Measurements from ENCODE around the gene FPGS. TPM values are rescaled to one million over a fixed set of nuclear protein-coding genes. Genes with fewer than 3 reads are reported as not detected.

The FPGS gene
- polyA plus RNA-seq, 1 of the 3 experiments (the other 2 are of a cell fraction): 82.7 TPM

GRCh38 chr9:127793093-127793708, 9.5 kb upstream of the FPGS start:
- peaks cover 55% of the 10 kb centered on the region for H4K20me1 ChIP-seq (ENCODE audit: insufficient read depth)
- CTCF ChIA-PET: interaction anchor here (0.7 to 2.4 kb wide), 8 partner anchors 9 to 203 kb away, joined by 3 to 26 read pairs (median 5); partner anchors contain the start of genes FPGS and TOR2A
- no peaks in the 10 kb centered on the region for H3K9me3 ChIP-seq
- H3F3A ChIP-seq (replicated peaks; ENCODE audit: insufficient read depth): peaks cover 43% of the 10 kb centered on the region
- 98% methylated on average over 8 of the region's 8 CpGs for WGBS (ENCODE audit: low lambda C conversion rate)
- peaks cover 0 to 6% of the 10 kb centered on the region in 2 experiments; a peak in 1 of 4 replicates for H3K4me1 ChIP-seq (ENCODE audit: control insufficient read depth in 1 of 2, insufficient read depth in 2 of 2, low read depth in 1 of 2, low read length in 1 of 2)
- no peak overlapping the region for H2AFZ ChIP-seq (ENCODE audit: low read depth)
- no peaks in the 10 kb centered on the region for H3K27me3 ChIP-seq (ENCODE audit: insufficient read depth)
- peak; percentile 53 for TF ChIP-seq POLR2AphosphoS5 (IDR thresholded peaks at IDR 0.05; ENCODE audit: low read depth, low read length)
- no peak for TF ChIP-seq USF1 (IDR thresholded peaks at IDR 0.05; ENCODE audit: borderline replicate concordance, low read depth)
- TF ChIP-seq CHD2 (IDR thresholded peaks at IDR 0.05; ENCODE audit: low read length, partially characterized antibody): no peak
- no peak for TF ChIP-seq CTCF (IDR thresholded peaks at IDR 0.05)
- no peak for TF ChIP-seq MEF2A (IDR thresholded peaks at IDR 0.05; ENCODE audit: borderline replicate concordance, low read depth)
- H3K36me3 ChIP-seq (replicated peaks in 1 of 2; ENCODE audit: control insufficient read depth in 1 of 2, insufficient read depth in 2 of 2, low read length in 1 of 2): peaks cover 41 to 46% of the 10 kb centered on the region in 2 experiments
- no peak overlapping the region for H3K4me2 ChIP-seq
- peaks cover 35% of the 10 kb centered on the region for H3K79me2 ChIP-seq (ENCODE audit: insufficient read depth)
- DNase-seq: no peak
- no peak overlapping the region for H3K4me3 ChIP-seq (ENCODE audit: low read depth in 2 of 2, low read length in 1 of 2)
- POLR2A ChIA-PET: interaction anchor here (0.6 to 2.4 kb wide), 9 partner anchors 8 to 525 kb away, joined by 3 to 10 read pairs (median 3); no protein-coding TSS in a partner anchor
- no peak overlapping the region for H3K9ac ChIP-seq
- H3K27ac ChIP-seq (ENCODE audit: low read depth in 2 of 2, low read length in 1 of 2): no peak overlapping the region; a peak in 1 of 4 replicates
- H3K9me2 ChIP-seq: no peaks in the 10 kb centered on the region

DNA sequence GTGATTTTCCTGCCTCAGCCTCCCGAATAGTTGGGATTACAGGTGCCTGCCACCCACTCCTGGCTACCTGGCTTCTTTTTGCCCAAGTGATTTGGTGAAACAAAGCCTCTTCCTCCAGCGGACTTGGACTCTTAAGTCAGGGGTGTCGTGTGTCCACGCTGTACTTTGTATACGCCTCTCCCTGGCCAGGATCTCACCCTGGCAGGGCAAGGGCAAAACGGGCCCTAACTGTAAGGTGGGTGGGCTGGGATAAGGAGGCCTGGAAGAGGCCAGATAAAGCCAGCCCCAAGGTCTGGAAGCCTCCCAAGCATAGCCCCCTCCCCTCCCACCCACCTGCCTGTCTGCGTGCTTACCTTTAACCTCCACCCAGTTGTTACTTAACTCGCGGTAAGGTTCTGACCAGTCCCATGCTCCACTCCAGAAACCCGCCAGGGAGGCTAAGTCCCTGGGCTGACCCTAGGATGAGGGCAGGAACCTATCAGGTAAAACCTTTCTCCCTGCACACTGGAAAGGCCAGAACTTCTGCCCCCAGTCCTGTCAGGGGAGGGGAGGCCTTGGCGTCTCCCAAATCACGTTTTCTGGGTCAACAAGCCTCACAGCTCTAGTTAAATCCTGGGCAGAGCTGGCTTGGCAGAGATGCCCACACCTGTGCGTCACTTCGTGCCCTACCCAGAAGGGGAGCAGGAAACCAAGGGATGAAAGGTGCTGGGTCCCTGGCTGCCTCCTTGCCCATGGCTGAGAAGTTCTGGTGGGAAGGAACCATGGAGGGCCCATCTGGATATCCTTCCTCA, 8.5 kb upstream of the FPGS start:
- no peak overlapping the region for H2AFZ ChIP-seq (ENCODE audit: low read depth)
- peaks cover 43% of the 10 kb centered on the region for H3F3A ChIP-seq (replicated peaks; ENCODE audit: insufficient read depth)
- no peak overlapping the region; a peak in 1 of 4 replicates for H3K27ac ChIP-seq (ENCODE audit: low read depth in 2 of 2, low read length in 1 of 2)
- no peak overlapping the region for H3K4me3 ChIP-seq (ENCODE audit: low read depth in 2 of 2, low read length in 1 of 2)
- no peaks in the 10 kb centered on the region for H3K27me3 ChIP-seq (ENCODE audit: insufficient read depth)
- peaks cover 45% of the 10 kb centered on the region for H4K20me1 ChIP-seq (ENCODE audit: insufficient read depth)
- 94% methylated on average over 11 of the region's 14 CpGs for WGBS (ENCODE audit: low lambda C conversion rate)
- DNase-seq: no peak
- H3K9me3 ChIP-seq: no peaks in the 10 kb centered on the region
- CTCF ChIA-PET: interaction anchor here (0.8 to 1.6 kb wide), 3 partner anchors 30 to 76 kb away, joined by 3 to 4 read pairs (median 4); partner anchors contain the start of gene TOR2A
- peaks cover 31 to 37% of the 10 kb centered on the region in 2 experiments for H3K36me3 ChIP-seq (replicated peaks in 1 of 2; ENCODE audit: control insufficient read depth in 1 of 2, insufficient read depth in 2 of 2, low read length in 1 of 2)
- H3K79me2 ChIP-seq (ENCODE audit: insufficient read depth): peaks cover 26% of the 10 kb centered on the region; the same call in 1 of the 2 replicates
- no peak overlapping the region for H3K9ac ChIP-seq
- POLR2A ChIA-PET: no interaction called here
- H3K4me2 ChIP-seq: no peak overlapping the region
- no peaks in the 10 kb centered on the region for H3K9me2 ChIP-seq
- H3K4me1 ChIP-seq (ENCODE audit: control insufficient read depth in 1 of 2, insufficient read depth in 2 of 2, low read depth in 1 of 2, low read length in 1 of 2): peaks cover 0 to 6% of the 10 kb centered on the region in 2 experiments; a peak in 1 of 4 replicates
- TF ChIP-seq ELF1 (IDR thresholded peaks at IDR 0.05) (no peak), RCOR1 (IDR thresholded peaks at IDR 0.05; ENCODE audit: low read length) (no peak), ZBTB33 (IDR thresholded peaks at IDR 0.05; ENCODE audit: borderline replicate concordance, low read depth) (no peak), USF1 (IDR thresholded peaks at IDR 0.05; ENCODE audit: borderline replicate concordance, low read depth) (no peak), CHD2 (IDR thresholded peaks at IDR 0.05; ENCODE audit: low read length, partially characterized antibody) (no peak), EP300 (IDR thresholded peaks at IDR 0.05; ENCODE audit: borderline replicate concordance in 1 of 2, low read depth in 1 of 2, low read length in 1 of 2) (no peak), FOXM1 (IDR thresholded peaks at IDR 0.05; ENCODE audit: low read depth) (no peak), PBX3 (IDR thresholded peaks at IDR 0.05) (no peak), TCF12 (IDR thresholded peaks at IDR 0.05) (no peak), JUND (IDR thresholded peaks at IDR 0.05) (no peak)
- TF ChIP-seq, protein P1, sequence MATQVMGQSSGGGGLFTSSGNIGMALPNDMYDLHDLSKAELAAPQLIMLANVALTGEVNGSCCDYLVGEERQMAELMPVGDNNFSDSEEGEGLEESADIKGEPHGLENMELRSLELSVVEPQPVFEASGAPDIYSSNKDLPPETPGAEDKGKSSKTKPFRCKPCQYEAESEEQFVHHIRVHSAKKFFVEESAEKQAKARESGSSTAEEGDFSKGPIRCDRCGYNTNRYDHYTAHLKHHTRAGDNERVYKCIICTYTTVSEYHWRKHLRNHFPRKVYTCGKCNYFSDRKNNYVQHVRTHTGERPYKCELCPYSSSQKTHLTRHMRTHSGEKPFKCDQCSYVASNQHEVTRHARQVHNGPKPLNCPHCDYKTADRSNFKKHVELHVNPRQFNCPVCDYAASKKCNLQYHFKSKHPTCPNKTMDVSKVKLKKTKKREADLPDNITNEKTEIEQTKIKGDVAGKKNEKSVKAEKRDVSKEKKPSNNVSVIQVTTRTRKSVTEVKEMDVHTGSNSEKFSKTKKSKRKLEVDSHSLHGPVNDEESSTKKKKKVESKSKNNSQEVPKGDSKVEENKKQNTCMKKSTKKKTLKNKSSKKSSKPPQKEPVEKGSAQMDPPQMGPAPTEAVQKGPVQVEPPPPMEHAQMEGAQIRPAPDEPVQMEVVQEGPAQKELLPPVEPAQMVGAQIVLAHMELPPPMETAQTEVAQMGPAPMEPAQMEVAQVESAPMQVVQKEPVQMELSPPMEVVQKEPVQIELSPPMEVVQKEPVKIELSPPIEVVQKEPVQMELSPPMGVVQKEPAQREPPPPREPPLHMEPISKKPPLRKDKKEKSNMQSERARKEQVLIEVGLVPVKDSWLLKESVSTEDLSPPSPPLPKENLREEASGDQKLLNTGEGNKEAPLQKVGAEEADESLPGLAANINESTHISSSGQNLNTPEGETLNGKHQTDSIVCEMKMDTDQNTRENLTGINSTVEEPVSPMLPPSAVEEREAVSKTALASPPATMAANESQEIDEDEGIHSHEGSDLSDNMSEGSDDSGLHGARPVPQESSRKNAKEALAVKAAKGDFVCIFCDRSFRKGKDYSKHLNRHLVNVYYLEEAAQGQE (IDR thresholded peaks at IDR 0.05; ENCODE audit: low read depth, low read length): no peak
